PFSK-1 (cell line): ENCODE results near the gene COCH.

Experiments
- POLR2AphosphoS5 ChIP-seq: IDR thresholded peaks from 2 replicates; pipeline ENCODE4 v1.6.1; 2012; ENCODE audit warnings: low read depth, mild to moderate bottlenecking, control low read depth, low read length, moderate library complexity
- REST ChIP-seq, 2 experiments: IDR thresholded peaks; 2 replicates each; pipeline versions ENCODE4 v1.6.1 to v1.8.0; 2011 to 2012; ENCODE audit warnings: low read depth in 2 of 2, low read length in 2 of 2, control low read depth in 1 of 2, inconsistent platforms in 1 of 2, mild to moderate bottlenecking in 1 of 2, moderate library complexity in 1 of 2; ENCODE audit not compliant: insufficient read depth in 1 of 2
- SIN3A ChIP-seq: IDR thresholded peaks from 2 replicates; pipeline ENCODE4 v1.6.1; 2012; ENCODE audit warnings: mild to moderate bottlenecking, low read length, moderate library complexity, borderline replicate concordance; ENCODE audit not compliant: insufficient read depth
- TAF1 ChIP-seq: IDR thresholded peaks from 2 replicates; pipeline ENCODE4 v1.6.1; 2012; ENCODE audit warnings: low read length, control low read depth, borderline replicate concordance; ENCODE audit not compliant: insufficient read depth

- TF ChIP-seq POLR2AphosphoS5 (no peak), REST (IDR thresholded peaks at IDR 0.05; ENCODE audit: insufficient read depth in 1 of 2, low read depth in 2 of 2, low read length in 2 of 2) (no peak), SIN3A (no peak), TAF1 (no peak)
Observed at GRCh38 chr14:30842431-30842830, 31.9 kb upstream of the COCH start.
